Inflammatory macrophage treated with lipopolysaccharide for 1 hour (primary cell): ENCODE results near the gene SMG7.
A peak's percentile ranks its signal among the peaks of the same experiment; 100 is the strongest.
"Not testable (repeated sequence)": the region's sequence is repeated elsewhere in the genome, so short reads cannot be mapped to it uniquely, and the experiment has no call there.

Source experiments
- DNase-seq, 2 donors: peaks; one replicate each; pipeline ENCODE4 v3.0.0-alpha.2; 2020 to 2022

Gene SMG7, protein sequence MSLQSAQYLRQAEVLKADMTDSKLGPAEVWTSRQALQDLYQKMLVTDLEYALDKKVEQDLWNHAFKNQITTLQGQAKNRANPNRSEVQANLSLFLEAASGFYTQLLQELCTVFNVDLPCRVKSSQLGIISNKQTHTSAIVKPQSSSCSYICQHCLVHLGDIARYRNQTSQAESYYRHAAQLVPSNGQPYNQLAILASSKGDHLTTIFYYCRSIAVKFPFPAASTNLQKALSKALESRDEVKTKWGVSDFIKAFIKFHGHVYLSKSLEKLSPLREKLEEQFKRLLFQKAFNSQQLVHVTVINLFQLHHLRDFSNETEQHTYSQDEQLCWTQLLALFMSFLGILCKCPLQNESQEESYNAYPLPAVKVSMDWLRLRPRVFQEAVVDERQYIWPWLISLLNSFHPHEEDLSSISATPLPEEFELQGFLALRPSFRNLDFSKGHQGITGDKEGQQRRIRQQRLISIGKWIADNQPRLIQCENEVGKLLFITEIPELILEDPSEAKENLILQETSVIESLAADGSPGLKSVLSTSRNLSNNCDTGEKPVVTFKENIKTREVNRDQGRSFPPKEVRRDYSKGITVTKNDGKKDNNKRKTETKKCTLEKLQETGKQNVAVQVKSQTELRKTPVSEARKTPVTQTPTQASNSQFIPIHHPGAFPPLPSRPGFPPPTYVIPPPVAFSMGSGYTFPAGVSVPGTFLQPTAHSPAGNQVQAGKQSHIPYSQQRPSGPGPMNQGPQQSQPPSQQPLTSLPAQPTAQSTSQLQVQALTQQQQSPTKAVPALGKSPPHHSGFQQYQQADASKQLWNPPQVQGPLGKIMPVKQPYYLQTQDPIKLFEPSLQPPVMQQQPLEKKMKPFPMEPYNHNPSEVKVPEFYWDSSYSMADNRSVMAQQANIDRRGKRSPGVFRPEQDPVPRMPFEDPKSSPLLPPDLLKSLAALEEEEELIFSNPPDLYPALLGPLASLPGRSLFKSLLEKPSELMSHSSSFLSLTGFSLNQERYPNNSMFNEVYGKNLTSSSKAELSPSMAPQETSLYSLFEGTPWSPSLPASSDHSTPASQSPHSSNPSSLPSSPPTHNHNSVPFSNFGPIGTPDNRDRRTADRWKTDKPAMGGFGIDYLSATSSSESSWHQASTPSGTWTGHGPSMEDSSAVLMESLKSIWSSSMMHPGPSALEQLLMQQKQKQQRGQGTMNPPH

DNA sequence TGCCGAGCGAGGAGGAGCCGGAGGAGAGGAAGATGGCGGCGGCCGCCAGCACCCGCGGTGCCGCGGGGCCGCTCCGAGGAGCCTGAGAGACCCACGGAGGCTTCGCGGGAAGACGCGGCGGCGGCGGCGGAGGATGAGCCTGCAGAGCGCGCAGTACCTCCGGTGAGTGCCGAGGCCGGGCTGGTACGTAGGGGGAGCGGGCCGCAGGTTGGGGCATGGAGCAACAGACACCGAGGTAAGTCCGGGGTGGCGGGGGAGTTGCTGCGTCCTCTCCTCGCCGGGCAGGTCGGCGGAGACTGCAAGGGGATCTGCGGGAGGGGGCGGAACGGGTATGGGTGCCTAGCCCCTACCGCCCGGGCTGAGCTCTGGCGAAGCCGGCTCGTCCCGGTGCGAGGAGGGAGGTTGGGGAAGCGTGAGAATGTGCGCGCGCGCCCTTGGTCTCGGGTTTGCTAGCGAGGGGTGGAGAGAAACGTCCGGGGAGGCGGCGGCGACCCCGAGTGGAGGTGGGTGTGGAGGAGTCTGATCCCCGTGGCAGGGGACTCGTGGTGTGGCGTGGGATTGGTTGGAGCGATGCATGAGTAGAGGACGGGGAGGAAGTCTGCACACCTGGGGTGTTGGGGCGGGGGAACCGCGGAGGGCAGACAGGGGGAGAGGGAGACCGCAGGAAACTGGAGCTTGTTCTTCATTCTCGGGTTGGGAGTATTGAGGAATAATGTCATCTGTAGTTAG, at the start of gene SMG7:
Gene SMG7 (plus strand): TSS at position 12 of the 729 bp plus-strand sequence. CDS start 122 bp downstream, at position 134.
- peak; percentile 64 to 78 for DNase-seq

DNA sequence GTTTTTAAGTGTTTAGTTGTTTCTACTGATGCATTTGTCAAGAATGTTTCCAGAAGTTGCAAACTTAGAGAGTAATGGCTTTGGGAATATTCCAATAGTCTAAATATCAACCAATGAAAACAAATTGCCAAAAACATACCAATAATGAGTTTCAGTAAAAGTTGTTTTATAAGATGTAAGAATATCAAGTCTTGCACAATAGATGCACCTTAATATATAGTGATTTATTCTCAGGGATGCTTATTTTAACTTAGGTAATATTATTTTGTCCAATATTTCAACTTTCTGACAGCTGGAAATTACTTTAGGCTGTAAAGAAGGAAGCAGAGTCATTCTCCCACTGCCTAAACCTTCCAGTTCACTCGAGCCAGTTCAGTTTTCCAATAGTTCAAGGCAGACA, 48.8 kb upstream of the SMG7 start:
- no peak for DNase-seq

DNA sequence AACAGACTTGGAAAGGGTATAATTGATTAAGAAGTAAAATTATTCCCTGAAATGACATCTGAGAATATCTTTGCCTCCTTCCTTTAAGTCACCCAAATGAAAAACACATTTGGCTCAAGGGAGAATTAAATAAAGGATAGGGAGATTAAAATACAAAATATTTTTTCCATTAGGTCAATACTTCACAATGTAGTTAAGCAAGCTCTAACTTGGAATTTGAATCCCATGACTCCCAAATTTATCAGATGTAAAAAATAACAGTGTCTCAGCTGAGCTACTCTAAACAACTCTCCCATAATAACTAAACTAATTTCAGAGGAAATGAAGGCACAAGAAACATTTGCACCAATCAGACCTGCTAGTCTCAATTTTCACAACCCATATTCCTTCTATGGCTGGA, 47.6 kb upstream of the SMG7 start:
- no peak for DNase-seq

DNA sequence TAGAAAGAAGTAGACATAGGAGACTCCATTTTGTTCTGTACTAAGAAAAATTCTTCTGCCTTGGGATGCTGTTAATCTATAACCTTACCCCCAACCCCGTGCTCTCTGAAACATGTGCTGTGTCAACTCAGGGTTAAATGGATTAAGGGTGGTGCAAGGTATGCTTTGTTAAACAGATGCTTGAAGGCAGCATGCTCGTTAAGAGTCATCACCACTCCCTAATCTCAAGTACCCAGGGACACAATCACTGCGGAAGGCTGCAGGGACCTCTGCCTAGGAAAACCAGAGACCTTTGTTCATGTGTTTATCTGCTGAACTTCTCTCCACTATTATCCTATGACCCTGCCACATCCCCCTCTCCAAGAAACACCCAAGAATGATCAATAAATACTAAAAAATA, 44.7 kb upstream of the SMG7 start:
- not testable (repeated sequence) for DNase-seq

DNA sequence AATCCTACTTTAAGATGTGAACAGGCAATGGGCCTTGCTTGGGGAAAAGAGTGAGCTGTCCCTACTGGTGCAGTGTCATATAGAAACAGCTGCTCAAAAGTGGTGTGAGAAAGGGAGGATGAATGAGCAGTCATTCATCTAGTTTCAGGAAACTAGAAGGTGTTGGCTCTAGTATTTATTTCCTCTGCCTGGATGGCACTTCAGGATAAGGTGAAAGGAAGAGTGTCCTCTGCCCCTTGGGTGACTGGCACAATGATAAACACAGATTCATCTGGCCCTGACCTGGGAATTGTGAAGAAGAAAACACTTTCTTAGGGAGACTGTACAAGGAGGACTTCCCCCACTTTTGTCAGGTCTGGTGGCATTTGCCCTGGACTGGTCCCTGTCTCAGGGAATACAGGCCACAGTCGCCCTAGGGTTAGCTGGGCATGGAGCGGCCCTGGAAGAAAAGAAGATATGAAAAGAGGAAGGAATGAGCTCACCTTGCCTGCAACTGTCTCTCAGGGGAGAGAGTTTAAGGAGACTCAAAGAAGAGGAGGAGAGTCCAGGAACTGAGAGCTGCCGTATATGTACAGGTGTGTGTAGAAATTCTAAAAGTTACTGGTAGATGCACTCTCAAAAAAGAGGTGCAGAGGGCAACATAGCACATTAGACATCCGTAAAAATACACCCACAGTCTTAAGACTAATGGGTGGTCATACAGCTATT, 40.3 kb upstream of the SMG7 start:
- DNase-seq: no peak

DNA sequence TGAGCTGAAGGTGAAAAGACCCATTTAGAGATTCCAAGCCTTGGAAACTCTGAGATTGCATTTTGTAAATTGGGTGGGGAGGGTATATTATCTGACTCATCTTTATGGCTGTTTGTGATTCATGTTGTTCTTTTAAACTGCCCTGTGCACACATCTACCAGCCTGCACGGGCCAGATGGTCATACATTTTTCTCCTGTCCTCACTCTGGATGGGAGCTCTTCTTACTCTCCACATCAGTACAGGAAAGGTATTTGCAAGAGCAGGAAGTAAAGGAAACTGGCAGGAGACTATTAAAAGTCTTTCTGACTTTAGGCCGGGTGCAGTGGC, 39.8 kb upstream of the SMG7 start:
- no peak for DNase-seq

DNA sequence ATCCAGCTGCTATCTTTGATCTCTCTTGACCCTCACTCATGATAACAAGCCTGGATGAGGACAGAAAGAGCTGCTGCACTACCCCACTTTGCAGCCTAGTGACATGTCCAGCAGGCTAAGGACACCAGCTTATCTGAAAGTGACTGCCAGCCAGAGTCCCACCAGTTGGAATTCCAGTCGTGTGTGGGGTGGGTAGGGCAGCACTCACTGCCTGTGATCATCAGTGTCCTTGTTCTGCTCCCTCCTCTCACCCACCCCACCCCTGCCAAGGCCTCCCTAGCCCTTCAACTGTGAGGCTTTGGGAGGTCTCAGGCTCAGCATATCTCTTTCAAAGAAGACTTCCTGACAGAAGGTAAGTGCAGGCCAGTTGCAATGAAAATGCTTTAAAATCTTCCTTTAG, 38.6 kb upstream of the SMG7 start:
- no peak for DNase-seq

DNA sequence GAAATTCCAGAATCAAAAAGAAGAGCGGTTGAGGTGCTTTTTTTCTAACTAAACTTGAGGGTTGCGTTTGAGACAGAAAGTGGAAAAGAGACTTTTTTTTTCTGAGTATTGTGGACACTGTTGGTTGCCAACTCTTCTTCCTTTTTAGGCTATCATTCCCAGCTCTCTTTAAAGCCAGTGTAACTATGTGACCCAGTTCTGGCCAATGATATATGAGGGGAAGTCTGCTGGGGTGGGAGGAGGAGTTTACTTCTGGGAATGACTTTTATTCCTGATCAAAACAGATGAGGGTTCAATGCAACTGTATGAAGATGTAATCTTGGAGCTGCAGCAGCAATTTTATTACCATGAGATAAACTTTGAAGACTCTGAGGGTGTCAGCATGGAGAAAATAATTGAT, 36.8 kb upstream of the SMG7 start:
- no peak for DNase-seq

DNA sequence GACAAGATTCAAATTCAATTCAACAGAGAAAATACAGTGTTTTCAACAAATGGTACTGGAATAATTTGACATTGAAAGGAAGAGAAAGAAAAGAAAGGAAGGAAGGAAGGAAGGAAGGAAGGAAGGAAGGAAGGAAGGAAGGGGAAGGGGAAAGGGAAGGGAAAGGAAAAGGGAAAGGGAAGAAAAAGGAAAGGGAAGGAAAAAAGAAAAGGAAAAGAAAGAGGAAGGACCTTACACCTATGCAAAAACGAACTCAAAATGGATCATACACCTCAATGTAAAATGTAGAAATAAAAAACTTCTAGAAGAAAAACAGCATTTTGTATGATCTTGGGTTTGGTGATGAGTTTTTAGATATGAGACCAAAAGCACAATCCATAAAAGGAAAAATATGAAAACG, 34.2 kb upstream of the SMG7 start:
- no peak for DNase-seq

DNA sequence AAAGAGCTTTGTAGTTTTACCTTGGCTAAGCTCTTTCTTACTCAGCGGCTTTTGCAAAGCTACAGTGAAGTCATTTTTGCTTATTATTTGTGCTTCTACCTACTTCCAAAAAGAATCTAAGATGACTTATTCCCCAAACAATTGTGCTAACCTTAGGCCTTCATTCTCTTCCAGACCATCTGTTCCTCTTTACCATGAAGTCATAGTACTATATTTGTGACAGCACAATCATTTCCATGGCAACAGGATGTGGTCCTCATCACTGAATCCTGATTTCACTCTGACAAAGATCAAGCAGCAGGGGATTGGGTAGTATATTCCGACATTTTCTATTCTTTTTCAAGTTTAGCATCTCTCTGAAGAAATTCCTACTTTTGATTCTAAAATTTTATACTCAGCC, 29.3 kb upstream of the SMG7 start:
- DNase-seq: no peak

DNA sequence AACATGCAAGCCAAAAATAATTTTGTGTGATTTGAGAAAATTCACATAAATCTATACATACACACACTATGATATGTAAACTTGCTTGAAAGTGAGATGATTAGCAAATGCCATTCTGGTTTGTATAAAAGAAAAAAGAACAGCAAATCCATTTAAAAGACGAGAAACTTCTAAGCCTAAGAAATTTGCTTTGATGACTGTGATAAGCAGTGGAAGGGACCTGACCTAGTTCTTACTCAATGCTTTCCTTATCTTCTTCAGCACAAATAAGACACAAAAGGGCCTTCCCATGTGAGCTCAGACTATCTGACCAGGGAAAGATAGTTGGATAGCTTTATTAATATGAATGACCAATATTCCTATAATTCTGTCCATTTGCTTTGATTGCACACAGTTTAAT, 28.8 kb upstream of the SMG7 start:
- DNase-seq: no peak

DNA sequence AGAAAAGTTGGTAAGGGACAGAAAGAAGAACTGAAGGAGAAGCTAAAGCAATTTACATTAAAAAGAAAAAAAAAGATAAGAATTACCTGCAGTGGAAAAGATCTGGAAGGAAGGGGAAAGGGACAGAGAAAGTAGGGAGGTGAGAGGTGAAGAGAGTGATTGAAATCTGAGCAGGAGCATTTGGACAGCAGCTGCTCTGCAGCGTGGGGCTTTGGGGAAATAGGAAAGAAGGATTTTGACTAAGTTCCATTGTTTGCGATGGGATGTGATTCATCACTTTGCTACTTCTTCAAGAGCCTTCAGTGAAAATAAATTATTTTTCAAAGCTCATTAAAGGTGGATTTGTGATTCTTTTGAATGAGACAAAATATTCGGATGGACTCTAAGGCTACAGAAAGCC, 28.1 kb upstream of the SMG7 start:
- no peak for DNase-seq

DNA sequence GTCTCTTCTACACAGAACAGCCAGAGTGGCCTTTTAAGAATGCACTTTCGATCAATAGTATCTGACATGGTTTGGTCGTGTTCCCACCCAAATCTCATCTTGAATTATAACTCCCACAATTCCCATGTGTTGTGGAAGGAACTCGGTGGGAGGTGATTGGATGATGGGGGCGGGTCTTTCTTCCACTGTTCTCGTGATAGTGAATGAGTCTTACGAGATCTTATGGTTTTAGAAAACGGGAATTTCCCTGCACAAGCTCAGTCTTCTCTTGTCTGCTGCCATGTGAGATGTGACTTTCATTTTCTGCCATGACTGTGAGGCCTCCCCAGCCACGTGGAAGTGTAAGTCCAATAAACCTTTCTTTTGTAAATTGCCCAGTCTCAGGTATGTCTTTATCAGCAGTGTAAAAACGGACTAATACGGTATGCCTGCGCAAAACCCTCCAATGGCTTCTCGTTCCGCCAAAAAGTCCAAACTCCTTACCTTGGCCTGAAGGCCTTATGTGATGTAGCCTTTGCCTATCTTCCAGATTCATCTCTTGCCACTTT, 23.0 kb upstream of the SMG7 start:
- DNase-seq: no peak

DNA sequence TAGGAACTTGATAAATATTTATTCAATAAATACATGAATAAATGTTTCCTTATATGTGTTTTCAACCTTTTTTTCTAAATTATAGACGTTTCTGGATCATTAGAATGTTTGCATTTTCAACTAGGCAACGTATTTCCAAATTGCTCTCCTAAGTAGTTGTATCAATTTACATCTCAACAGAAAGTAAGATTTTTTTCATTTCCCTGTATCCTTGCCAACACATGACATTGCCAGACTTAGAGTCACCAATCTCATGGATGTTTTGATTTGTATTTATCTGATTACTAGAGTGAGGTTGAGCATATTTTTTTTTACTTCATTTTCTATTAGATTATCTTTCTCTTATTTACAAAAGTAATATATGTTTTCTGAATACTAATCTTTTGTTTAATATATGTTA, 22.2 kb upstream of the SMG7 start:
- DNase-seq: no peak

DNA sequence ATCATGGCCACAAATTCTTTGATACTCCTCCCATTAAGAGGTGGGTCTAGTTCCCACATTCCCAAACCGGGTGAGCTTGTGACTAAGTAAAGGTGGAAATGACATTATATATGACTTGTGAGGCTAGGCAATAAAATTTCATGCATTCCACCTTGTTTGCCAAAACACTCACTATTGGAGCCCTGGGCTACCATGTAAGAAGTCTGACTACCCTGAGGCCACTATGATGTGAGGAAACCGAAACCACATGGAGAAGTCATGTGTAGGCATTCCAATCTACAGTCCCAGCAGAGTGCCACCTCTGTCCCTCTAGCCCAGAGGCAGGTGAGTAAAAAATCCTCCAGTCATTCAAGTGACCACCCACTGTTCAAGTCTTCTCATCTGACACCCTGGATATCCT, 17.9 kb upstream of the SMG7 start:
- DNase-seq: no peak

DNA sequence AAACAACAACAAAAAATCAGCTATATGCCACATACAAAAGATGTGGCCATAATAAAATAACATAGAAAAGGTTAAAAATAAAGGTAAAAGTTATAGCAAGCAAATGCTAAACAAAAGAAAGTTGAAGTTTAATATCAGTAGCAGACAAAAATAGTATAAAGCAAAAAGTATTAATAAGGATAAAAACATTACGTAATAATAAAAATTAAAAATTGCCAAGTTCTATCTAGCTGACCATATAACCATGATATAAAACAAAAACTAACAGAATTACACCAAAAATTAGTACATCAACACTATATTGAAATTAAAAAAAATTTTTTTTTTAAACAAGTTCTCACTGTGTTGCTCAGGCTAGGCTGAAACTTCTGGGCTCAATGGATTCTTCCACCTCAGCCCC, 15.5 kb upstream of the SMG7 start:
- DNase-seq: no peak

DNA sequence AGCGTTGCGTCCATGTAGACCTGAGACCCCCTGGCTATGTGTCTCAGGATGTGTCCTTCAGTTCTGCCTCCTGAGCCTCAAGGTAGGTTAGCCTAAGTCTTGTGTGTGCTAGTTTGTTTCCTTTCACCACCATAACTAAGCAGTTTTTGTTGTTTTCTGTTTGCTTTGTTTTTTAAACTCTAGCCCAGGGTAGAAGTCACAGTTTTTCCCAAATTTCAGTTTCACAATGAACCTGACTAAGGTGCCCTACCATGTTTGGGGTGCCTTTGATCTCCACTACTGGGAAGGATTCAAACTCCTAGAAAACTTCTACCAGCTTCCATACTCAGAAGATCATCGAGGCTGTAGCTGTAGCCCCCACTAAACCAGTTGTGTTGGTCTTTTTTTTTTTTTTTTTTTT, 14.8 kb upstream of the SMG7 start:
- DNase-seq: no peak

DNA sequence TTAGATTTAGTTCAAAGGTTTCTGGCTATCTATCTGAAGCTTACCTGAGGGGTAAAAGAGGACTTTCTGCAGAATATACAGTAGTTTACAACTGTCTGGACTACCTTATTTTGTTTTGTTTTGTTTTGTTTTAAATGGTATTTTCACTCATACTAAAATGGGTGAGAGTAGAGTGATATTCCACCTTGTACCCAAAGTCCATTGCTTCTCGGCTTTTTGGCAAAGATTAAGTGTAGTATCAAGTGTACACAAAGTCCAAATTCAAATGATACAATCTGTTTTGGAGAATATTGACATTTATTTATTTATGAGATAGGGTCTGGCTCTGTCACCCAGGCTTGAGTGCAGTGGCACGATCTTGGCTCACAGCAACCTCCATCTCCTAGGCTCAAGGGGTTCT, 11.7 kb upstream of the SMG7 start:
- DNase-seq: no peak

DNA sequence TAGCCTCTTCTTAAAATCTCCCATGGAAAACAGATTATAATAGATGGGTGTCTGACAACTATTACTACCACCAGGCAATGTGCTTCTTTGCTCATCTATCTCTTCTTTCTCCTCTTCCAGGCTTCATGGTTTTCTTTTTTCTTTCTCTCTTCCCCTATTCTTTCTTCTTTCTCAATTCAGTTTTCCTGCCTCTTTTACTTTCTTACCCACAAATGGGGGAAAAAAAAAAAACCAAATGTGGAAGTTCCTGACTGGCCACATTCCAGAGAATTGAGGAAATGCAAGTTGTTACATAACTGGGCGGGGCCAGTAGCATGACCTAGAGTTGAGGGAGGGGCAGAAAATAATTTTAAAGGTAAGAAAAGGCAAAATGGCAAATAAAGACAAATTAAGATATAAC, 10.9 kb upstream of the SMG7 start:
- peak; percentile 84 to 95 for DNase-seq

DNA sequence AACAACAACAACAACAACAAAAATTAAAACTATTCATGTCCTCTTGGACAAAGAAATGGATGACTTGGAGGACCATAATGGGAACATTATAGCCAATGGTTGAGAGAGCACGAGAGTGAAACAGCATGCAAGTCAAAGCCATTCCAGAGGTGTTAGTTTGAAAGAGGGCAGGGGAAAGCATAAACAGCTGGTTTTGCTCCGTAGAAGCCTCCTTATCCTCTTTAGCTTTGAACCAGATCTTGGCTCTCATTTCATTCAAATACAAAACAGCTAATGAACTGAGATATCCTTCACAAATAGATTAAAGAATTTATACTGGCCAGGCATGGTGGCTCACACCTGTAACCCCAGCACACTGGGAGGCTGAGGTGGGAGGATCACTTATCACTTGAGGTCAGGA, 8.7 kb upstream of the SMG7 start:
- no peak for DNase-seq

DNA sequence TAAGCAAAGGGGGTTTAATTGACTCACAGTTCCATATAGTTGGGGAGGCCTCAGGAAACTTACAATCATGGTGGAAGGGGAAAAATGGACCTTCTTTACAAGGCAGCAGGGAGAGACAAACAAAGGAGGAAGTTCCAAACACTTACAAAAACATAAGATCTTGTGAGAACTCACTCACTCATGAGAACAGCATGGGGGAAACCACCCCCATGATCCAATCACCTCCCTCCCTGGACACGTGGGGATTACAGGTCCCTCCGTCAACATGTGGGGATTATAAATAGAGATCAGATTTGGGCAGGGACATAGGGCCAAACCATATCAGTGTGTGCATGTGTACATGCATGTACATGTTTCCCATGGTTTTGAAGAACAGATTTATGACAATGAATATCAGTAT, 5.5 kb upstream of the SMG7 start:
- peak; percentile 62 to 79 for DNase-seq

DNA sequence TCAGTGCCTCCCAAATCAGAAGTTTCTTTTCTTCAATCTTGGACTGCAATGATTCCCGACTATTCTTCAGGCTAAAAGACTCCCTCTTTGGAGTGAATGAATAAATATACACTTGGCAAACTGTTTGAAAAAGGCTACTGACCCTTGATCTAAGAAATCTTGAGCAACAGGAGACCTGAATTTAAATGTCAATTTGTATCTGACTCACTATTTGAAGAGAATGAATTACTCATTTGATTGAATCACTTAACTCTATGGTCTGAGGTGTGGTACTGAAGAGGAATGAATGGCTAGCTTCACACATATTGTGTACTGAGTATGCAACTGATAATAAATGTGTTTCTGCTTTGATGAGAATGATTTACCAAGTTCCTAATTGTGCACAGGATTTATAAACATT, 4.6 kb upstream of the SMG7 start:
- DNase-seq: no peak
